ENCODE data around the gene ERVK3-1.
"Not testable (repeated sequence)": the region's sequence is repeated elsewhere in the genome, so short reads cannot be mapped to it uniquely, and the experiment has no call there.

Gene ERVK3-1, protein sequence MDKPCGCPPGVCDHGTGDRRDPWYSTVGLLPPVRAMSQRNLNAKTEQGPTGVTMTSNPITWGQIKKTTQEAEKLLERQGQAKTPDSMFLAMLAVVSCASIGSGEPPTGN

DNA sequence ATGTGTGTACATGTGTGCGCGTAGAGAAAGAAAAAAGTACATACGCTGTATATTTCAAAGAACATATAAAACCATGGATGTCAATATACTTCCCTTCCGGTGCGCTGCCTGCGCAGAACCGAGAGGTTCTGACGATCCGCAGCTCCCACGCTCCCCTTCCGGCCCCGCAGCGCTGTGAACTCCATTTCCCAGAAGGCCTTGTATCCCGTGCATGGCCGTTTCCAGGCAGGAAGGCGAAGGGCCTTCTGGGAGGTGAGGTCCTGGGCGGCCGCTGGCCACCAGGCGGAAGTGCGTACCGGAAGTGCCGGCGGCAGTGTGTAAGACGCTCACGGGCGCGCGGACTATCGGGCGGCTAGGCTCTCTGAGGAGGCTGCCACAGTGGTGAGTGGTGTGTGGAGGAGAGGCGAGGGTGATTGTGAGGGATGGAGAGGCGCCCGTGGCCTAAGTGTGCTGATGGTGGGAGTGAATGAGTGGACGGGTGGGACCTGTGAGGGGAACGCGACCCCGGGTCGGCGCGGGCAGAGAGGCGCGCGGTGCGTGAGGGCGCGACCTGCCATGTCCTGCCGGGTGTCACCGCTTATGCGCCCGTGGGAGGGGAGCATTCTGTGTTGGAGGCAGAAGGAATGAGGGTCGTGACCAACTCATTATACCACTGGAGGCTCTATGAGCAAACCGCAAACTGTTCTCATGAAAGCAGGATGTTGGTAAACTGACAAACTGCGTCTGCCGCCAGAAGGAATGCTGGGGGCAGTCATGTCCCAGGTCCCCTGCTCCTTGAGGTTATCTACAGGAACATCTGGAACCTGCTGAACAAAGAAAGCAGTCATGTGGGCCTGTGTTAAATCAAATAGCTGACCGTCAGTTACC is at the start of gene ERVK3-1:
ERVK3-1 (plus strand) TSS at position 313 of the 867 bp plus-strand sequence. CDS start 6,792 bp downstream, outside the sequence.
- peak; percentile 83 to 92 for DNase-seq (ENCODE audit: low read depth in 2 of 2, low spot score in 1 of 2)

- DNase-seq (ENCODE audit: low read depth in 2 of 2, low spot score in 1 of 2) = not testable (repeated sequence)
These were observed 46.9 kb upstream of the ERVK3-1 start for GRCh38 chr19:58258259-58258658.

DNA sequence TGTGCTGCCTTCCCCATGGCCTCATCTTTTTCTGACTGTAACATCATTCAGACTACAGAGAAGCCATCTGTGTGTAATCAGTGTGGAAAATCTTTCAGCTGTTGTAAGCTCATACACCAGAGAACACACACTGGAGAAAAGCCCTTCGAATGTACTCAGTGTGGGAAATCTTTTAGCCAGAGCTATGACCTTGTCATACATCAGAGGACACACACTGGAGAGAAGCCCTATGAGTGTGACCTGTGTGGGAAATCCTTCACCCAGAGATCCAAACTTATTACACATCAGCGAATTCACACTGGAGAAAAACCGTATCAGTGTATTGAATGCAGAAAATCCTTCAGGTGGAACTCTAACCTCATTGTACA is 43.6 kb upstream of the ERVK3-1 start:
- DNase-seq (ENCODE audit: low read depth in 2 of 2, low spot score in 1 of 2) = no peak

DNA sequence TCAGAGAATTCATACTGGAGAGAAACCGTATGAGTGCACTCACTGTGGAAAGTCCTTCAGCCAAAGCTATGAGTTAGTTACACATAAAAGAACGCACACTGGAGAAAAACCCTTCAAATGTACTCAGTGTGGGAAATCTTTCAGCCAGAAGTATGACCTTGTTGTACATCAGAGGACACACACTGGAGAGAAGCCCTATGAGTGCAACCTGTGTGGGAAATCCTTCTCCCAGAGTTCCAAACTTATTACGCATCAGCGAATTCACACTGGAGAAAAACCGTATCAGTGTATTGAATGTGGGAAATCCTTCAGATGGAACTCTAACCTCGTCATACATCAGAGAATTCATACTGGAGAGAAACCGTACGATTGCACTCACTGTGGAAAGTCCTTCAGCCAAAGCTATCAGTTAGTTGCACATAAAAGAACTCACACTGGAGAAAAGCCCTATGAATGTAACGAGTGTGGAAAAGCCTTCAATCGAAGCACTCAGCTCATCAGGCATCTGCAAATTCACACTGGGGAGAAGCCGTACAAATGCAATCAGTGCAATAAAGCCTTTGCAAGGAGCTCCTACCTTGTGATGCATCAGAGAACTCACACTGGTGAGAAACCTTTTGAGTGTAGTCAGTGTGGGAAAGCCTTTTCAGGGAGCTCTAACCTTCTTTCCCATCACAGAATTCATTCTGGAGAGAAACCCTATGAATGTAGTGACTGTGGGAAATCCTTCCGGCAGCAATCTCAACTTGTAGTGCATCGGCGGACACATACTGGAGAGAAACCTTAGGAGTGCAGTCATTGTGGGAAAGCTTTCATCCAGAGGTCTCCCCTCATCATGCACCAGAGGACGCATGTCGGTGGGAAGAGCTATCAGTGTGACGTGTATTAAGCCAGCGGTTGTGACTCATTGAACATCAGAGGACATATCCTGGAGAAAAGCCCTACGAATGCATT is 42.9 kb upstream of the ERVK3-1 start:
- DNase-seq (ENCODE audit: low read depth in 2 of 2, low spot score in 1 of 2) = no peak

DNA sequence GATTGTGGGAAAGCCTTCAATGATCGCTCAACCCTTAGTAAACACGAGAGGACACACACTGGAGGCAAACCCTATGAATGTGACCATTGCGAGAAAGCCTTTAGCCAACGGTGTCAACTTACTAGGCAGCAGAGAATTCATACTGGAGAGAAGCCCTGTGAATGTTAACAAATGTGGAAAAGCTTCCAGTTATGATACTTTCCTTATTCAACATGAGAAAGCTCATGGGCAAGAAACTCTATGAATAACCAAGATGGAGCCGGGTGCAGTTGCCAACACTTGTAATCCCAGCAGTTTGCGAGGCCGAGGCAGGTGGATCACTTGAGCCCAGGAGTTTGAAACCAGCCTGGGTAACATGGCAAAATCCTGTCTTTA is 42.3 kb upstream of the ERVK3-1 start:
- DNase-seq (ENCODE audit: low read depth in 2 of 2, low spot score in 1 of 2) = no peak

GRCh38 chr19:58265100-58265499 is 40.1 kb upstream of the ERVK3-1 start:
- no peak for DNase-seq (ENCODE audit: low read depth in 2 of 2, low spot score in 1 of 2)

DNA sequence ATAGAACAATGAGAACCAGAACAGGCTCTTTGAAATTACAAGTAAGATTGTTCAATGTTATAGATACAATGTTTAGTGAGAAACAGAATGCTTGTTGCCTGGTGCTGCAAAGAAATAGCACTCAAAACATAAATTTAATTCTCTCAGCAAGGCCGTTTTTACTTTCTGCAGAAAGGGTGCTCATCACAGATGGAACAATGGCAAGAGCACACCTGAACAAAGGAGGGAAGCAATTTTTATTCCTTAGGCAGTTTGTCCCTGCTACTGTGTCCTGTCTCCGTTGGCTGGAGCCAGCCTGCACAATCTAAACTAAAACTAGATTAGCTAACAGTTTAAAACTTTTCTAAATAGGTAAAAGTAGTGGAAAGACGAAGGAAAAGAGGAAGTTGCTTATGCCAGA is 36.8 kb upstream of the ERVK3-1 start:
- no peak for DNase-seq (ENCODE audit: low read depth in 2 of 2, low spot score in 1 of 2)

- no peak for DNase-seq (ENCODE audit: low read depth in 2 of 2, low spot score in 1 of 2)
These were observed 30.4 kb upstream of the ERVK3-1 start for GRCh38 chr19:58274771-58275201.

- no peak for DNase-seq (ENCODE audit: low read depth in 2 of 2, low spot score in 1 of 2)
These were observed 29.6 kb upstream of the ERVK3-1 start for GRCh38 chr19:58275564-58275963.

DNA sequence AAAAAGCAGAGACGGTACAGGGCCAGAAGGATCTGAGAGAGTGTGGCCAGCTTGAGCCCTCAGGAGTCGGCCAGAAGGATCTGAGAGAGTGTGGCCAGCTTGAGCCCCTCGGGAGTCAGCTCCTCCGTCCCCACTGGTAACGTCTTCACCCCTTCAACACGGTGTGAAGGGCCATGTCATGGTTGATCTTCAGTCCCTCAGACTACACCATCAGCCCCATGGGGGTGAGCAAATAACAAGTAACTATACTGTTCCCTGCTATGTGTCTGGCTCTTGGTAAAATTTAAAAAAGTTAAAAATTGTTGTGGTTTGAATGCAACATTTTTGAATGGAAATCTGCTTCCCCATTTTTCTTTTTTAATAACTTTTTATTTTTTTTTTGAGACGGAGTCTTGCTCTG is 28.0 kb upstream of the ERVK3-1 start:
- DNase-seq (ENCODE audit: low read depth in 2 of 2, low spot score in 1 of 2) = no peak

GRCh38 chr19:58277748-58278540 is 27.2 kb upstream of the ERVK3-1 start:
- no peak for DNase-seq (ENCODE audit: low read depth in 2 of 2, low spot score in 1 of 2)

GRCh38 chr19:58278541-58279041 is 26.6 kb upstream of the ERVK3-1 start, which contains the start of gene ZNF8:
Gene ZNF8, plus strand, starts transcription at chr19:58278955. Its CDS starts 127 bp downstream, at chr19:58279082.
- peak; percentile 90 to 99 for DNase-seq (ENCODE audit: low read depth in 2 of 2, low spot score in 1 of 2)

GRCh38 chr19:58279042-58279924 is 25.9 kb upstream of the ERVK3-1 start:
- DNase-seq (ENCODE audit: low read depth in 2 of 2, low spot score in 1 of 2) = peak; percentile 1 to 11

DNA sequence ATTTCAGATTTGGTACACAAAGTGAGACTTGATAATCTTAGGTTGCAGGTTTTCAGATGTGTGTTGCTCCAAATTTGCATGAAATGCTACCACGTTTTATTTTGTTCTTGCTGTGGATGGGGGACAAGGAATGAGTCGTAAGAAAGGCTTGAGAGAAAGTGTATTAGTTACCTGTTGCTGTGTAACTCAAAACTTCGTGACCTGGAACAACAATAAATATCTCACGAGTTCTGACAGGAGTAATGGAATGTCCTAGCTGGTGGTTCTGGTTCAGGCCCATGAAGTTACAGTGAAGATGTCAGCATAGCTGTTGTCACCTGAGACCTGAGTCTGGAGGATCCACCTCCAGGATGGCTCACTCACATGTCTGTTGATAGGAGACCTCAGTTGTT is 25.3 kb upstream of the ERVK3-1 start:
- no peak for DNase-seq (ENCODE audit: low read depth in 2 of 2, low spot score in 1 of 2)

GRCh38 chr19:58284199-58284598 is 21.0 kb upstream of the ERVK3-1 start:
- DNase-seq (ENCODE audit: low read depth in 2 of 2, low spot score in 1 of 2) = no peak

- DNase-seq (ENCODE audit: low read depth in 2 of 2, low spot score in 1 of 2) = no peak
These were observed 13.2 kb upstream of the ERVK3-1 start for GRCh38 chr19:58291943-58292342.

DNA sequence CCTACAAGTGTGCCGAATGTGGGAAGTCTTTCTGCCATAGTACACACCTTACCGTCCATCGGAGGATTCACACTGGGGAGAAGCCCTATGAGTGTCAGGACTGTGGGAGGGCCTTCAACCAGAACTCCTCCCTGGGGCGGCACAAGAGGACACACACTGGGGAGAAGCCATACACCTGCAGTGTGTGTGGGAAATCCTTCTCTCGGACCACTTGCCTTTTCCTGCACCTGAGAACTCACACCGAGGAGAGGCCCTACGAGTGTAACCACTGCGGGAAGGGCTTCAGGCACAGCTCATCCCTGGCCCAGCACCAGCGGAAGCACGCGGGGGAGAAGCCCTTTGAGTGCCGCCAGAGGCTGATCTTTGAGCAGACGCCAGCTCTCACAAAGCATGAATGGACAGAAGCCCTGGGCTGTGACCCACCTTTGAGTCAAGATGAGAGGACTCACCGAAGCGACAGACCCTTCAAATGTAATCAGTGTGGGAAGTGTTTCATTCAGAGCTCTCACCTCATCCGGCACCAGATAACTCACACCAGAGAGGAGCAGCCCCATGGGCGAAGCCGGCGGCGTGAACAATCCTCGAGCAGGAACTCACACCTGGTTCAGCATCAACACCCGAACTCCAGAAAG is 10.3 kb upstream of the ERVK3-1 start:
- no peak for DNase-seq (ENCODE audit: low read depth in 2 of 2, low spot score in 1 of 2)

DNA sequence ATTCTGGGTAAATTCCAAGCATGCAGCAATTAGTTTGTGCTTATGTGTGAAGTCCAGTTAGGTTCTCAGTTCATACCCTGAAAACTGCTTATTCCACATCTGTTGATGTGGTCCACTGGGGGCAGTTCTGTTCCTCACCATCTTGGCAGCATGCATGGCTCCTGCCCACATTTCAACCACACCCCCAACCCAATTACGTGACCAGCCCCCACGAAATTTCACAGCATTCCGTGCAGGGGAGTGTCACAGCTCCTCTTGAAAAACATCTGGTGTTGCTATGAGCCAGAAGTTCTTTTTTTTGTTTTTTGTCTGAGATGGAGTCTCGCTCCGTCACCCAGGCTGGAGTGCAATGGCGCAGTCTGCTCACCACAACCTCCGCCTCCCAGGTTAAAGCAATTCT is 9.1 kb upstream of the ERVK3-1 start:
- no peak for DNase-seq (ENCODE audit: low read depth in 2 of 2, low spot score in 1 of 2)

DNA sequence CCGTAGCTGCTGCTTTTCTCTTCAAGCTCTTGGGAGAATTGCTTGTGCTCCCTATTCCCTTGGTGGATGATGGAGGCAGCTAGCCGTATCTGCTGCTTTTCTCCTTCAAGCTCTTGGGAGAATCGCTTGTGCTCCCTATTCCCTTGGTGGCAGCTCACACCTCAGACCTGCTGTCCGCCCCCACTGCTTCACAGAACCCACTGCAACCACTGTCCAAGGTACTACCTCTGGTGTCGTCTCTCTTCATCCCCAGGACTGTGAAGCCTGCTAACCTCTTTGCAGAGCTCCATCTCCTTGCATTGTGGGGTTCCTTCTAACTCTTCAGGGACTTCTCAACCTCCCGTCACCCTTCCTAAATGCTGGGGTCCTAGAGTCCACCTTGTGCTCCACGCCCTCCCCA is 4.6 kb upstream of the ERVK3-1 start:
- no peak for DNase-seq (ENCODE audit: low read depth in 2 of 2, low spot score in 1 of 2)
